GM21515 (cell line): Measurements from ENCODE around the gene CYTH4.

Source experiments
- ATAC-seq: cut with Tn5 transposase; IDR thresholded peaks from one replicate; pipeline ENCODE4 v1.9.1; 2021; ENCODE audit not compliant: unreplicated experiment

CYTH4 gene

DNA sequence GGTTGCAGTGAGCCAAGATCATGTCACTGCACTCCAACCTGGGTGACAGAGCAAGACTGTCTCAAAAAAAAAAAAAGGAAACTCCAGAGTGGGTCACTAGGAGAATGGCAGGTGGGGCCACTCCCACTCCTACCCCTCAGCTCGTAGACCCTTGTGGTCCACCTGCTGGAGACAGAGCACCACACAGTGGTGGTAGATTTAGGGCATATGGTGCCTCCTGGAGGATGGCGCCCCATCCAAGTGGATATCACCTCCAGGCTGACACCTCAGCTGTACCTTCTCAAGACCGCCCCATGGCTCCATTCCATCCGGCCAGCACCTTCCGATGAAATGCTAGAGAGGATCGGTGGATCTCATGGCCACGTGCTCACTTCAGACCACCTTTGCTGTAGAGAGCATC, 6.2 kb downstream of the CYTH4 start:
- ATAC-seq, result no peak

DNA sequence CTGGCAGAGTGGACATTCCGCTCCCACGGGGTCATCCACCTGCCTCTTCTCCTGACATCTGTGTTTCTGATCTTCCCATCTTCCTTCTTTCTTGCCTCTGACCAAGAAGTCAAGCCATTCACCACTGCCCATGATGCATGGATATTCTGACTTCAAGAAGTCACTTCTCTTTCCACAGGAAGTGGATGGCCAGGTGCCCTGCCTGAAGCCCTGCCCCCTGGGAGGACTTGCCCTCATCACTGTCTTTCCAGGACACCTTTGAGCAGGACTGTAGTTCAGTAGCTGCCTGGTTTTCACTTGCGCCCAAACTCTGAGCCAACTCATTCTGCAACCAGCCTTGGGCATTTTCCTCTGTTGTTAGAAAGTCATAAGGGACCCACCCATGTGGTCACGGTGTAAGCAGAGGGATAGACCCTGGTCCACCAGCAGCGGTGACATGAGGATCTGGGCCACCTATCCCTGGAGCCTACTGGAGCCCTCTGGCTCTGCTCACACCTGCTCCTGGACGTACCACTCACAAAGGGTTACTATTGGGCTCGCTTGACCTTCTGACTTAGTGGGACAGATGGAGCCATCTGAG, 6.9 kb downstream of the CYTH4 start:
- ATAC-seq, result no peak

GRCh38 chr22:37290737-37291136, 8.4 kb downstream of the CYTH4 start:
- no peak for ATAC-seq

DNA sequence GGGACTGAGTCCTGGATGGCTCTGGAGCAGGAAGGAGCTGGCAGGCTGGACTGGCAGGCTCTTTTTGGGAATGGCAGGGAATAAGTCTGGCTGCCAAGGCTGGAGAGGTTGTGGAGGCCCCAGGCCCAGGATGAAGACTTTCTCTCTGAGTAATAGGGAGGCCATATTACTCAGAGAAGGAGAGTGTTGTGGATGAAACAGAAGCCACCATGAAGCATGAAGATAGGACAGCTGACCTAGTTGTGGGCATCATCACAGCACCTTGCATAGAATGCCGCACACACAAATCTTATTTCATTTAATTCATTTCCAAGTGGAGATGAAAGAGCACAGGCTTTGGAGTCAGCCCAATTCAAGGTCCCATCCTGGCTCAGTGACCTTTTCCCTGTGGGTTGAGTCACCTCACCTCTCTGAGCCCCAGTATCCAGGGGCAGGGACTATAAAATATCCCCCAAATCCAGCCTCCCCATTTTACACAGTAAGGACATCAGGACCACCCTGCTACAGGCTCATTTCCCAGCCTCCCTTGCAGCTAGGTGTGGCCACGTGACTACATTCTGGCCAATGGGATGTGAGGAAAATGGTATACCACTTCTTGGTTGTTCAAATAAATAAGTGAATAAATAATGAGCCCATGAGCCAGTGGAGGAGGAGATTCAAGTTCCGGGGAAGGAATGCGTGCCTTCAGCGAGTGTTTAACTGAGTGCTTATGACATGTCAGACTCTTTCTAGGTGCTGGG, 9.4 kb downstream of the CYTH4 start:
- no peak for ATAC-seq

DNA sequence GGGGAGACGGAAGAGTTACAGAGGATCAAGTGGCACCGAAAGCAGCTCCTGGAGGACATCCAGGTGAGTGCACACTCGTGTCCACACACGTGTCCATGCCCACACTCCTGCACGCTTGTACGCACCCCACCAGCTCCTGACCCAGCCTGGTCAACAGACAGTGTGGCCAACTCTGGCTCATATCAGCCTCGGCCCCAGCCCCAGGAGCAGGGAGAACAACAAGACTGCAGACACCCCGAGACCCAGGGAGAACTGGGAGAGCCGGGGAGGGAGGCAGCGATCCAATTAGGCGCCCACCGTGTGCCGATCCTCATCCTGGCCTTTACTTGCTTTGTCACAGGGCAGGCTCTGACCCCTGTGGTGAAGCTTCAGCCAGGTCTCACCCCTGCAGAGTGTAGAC, 10.3 kb downstream of the CYTH4 start:
- no peak for ATAC-seq

DNA sequence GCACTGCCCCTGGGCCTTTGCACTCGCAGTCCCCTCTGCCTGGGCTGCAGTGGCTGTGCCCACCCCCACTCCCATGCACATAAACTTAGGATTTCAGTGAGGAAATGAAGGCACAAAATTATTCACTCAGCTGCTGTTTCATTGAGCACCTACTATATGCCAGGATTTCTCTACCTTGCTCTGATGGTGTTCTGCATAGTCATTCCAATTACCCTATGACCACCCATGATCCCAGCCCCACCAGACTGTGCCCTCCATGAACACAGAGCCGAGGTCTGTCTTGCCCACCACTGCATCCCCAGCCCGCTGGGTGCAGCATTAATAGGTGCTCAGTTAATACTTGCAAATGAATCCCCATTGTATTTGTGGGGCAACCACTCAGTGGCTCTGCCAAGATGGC, 10.9 kb downstream of the CYTH4 start:
- no peak for ATAC-seq

- ATAC-seq, result no peak
Observed at GRCh38 chr22:37294747-37295146, 12.4 kb downstream of the CYTH4 start.

DNA sequence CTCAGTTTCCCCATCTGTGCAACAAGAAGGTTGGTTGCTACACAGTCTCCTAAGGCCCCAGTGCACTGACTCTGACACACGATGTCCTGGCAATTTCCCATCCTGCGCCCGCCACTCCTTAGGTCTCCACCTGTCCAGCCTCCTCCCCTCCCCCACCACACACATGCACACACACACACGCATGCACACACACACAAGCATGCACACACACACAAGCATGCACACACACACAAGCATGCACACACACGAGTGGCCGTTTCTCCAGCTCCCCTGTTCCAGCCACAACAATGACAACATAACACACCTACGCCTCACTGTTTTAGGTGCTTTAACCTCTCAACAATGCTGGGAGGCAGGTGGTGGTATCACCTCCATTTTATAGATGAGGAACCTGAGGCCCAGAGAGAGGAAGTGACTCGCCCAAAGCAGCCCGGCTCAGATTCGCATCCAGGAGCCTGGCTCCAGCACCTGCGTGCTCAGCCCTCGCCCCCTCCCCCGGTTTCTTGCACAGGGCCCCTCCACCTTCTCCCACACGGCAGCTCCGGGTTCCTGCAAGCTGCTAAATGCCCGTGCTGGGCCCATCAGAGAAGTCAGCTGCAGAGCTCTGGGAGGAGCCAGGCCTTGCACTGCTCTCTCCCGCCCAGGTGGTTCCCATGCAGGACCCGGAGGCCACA, 13.0 kb downstream of the CYTH4 start:
- no peak for ATAC-seq

GRCh38 chr22:37295946-37296345, 13.6 kb downstream of the CYTH4 start:
- ATAC-seq, result no peak

- ATAC-seq, result no peak
Observed at GRCh38 chr22:37298748-37299495, 16.6 kb downstream of the CYTH4 start.

DNA sequence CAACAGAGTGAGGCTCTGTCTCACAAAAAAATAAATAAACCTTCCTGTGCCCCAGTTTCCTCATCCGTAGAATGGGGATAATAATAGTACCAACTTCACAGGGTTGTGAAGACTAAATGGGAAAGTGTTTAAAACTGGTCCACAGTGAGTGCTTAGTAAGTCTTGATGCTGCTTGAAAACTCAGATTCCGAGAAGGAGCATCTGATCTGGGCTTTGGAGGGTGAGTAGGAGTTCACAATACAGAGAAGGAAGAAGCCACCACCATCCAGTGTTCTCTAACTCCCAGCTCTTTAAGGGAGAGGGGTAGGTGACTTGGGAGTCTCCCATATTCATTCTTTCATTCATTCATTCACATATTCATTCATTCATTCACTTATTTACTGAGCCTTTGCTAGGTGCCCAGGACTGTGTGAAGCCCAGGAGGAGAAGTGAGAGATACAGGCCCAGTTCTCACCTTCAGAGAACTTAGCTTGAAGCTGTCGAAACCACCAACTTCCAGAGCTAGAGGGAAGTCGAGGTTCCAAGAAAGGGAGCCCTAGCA, 17.7 kb downstream of the CYTH4 start:
- no peak for ATAC-seq

GRCh38 chr22:37300551-37301017, 18.3 kb downstream of the CYTH4 start:
- no peak for ATAC-seq

- ATAC-seq, result no peak
Observed at GRCh38 chr22:37301144-37301830, 19.0 kb downstream of the CYTH4 start.

DNA sequence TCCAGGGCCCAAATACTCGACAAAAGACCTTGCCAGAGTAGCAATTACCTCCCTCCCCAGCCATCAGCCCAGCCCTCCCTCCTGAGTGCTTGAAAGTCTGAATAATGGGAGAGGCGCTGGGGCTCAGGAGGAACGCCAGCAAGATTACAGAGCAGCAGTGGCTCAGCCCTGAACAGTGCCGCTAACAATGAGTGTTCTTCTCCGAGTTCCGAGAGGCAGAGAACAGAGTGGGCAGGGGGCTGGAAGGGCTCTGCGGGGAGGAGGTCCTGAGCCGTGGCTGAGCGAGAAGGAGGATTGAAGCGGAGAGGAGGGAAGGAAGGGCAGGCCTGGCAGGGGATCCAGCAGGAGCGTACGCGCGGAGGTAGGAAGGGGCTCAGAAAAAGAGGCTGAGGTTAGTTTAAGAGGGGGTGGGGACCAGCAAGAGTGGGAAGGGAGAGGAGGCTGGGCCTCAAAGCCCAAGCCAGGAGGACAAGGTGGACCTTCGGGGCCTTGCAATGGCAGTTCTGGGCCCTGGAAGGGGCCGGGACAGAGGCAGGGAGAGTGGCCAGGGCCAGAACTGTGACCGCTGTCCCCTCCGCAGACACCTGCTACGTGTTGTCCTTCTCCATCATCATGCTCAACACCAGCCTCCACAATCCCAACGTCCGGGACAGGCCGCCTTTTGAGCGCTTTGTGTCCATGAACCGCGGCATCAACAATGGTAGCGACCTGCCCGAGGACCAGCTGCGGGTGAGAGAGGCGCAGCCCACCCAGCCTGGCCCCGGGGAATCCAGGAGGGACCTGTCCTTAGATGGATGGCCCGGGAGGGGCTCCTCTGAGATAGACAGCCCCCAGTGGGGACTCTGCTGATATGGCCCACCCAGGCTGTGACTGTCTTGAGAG, 20.6 kb downstream of the CYTH4 start:
- ATAC-seq, result no peak

DNA sequence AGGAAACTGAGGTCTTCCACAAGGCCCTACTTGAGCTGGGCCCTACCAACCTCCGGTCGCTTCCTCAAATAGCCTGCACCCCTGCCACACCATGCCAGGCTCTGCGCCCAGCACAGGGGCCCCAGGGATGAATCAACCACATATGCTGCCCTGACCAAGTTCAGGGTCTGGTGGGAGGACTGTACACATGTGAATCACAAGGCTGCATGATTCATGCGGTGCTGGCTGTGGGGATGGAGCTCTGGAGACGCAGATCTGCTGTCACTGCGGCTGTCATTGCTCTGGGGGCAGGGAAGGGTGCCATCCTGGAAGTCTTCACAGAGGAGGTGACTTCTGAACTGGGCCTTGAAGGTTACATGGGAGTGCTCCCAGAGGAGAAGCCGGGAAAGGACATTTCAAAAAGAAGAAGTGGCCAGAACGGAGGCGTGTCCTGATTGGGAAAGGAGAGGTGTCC, 21.5 kb downstream of the CYTH4 start:
- no peak for ATAC-seq

GRCh38 chr22:37304595-37305343, 22.5 kb downstream of the CYTH4 start:
- ATAC-seq, result no peak

DNA sequence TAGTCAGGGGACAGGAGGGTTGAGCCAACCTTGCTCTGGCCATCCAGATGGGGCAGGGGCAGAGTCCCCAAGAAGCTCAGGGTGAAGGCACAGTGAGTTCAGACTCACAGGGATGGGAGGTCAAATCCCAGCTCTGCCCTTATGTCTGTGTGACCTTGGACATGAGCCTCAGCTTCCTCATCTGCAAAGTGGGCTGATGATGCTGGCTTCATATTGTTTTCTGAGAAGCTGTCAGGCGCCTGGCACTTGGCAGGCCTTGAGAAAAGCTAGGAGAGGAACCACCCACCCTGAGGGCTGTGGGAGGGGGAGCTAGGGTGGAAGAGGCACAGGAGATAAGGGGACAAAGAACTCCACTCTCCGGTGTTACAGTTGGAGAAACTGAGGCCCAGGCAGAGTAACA, 23.6 kb downstream of the CYTH4 start:
- ATAC-seq, result no peak

DNA sequence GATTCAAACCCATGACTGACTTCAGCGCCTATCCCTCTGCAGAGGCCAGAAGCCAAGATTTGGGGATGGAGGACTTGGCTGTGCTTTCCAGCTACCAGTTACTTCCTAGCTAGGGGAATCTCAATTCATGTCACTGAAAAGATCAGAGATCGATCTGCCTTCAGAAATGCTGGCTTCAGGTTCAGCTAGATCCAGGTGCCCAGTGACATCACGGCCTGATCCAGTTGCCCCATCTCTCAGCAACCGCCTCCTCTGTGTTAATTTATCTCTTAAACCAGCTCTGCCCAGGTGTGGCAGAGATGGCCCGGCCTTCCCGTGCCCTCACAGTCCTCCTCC, 24.2 kb downstream of the CYTH4 start:
- ATAC-seq, result no peak
